ENCODE data around the gene KSR1.

GRCh38 chr17:27496437-27496943, 40.2 kb downstream of the KSR1 start:
- TF ChIP-seq CTCF (IDR thresholded peaks at IDR 0.05) (no peak), POLR2A (IDR thresholded peaks at IDR 0.05) (no peak)

All from Peyer's patch (tissue), 4 donors.